Ishikawa (cell line): ENCODE results near the gene CGA.

ENCODE experiments used
- CEBPB ChIP-seq: IDR thresholded peaks from 2 replicates; pipeline ENCODE4 v1.6.1; 2012
- CREB1 ChIP-seq: IDR thresholded peaks from 2 replicates; pipeline ENCODE4 v1.6.1; 2012; ENCODE audit warnings: low read depth
- EGR1 ChIP-seq: IDR thresholded peaks from 2 replicates; pipeline ENCODE4 v1.6.1; 2012
- EP300 ChIP-seq: IDR thresholded peaks from 2 replicates; pipeline ENCODE4 v1.6.1; 2012; ENCODE audit warnings: borderline replicate concordance
- FOXM1 ChIP-seq: IDR thresholded peaks from 2 replicates; pipeline ENCODE4 v1.6.1; 2012; ENCODE audit warnings: low read depth, borderline replicate concordance
- MAX ChIP-seq: IDR thresholded peaks from 2 replicates; pipeline ENCODE4 v1.6.1; 2012
- NFIC ChIP-seq: IDR thresholded peaks from 2 replicates; pipeline ENCODE4 v1.6.1; 2012
- RAD21 ChIP-seq: IDR thresholded peaks from 2 replicates; pipeline ENCODE4 v1.6.1; 2012; ENCODE audit warnings: low read depth
- REST ChIP-seq: IDR thresholded peaks from 2 replicates; pipeline ENCODE4 v1.6.1; 2012; ENCODE audit warnings: low read depth, mild to moderate bottlenecking
- TAF1 ChIP-seq: IDR thresholded peaks from 2 replicates; pipeline ENCODE4 v1.6.1; 2012; ENCODE audit warnings: low read depth, mild to moderate bottlenecking
- TCF12 ChIP-seq: IDR thresholded peaks from 2 replicates; pipeline ENCODE4 v1.6.1; 2012; ENCODE audit warnings: low read depth
- TEAD4 ChIP-seq: IDR thresholded peaks from 2 replicates; pipeline ENCODE4 v1.6.1; 2012
- USF1 ChIP-seq: IDR thresholded peaks from 2 replicates; pipeline ENCODE4 v1.6.1; 2012
- YY1 ChIP-seq: IDR thresholded peaks from 2 replicates; pipeline ENCODE4 v1.6.1; 2012; ENCODE audit warnings: low read depth
- ZBTB7A ChIP-seq: IDR thresholded peaks from 2 replicates; pipeline ENCODE4 v1.6.1; 2012; ENCODE audit warnings: low read depth

CGA gene

GRCh38 chr6:87101067-87101466 lies 6.2 kb upstream of the CGA start:
- TF ChIP-seq EP300 (no peak), TEAD4 (no peak), CEBPB (no peak), RAD21 (no peak), MAX (no peak), YY1 (no peak), TAF1 (no peak), ZBTB7A (no peak), TCF12 (no peak), CREB1 (no peak), REST (no peak), USF1 (no peak), NFIC (no peak), FOXM1 (no peak), EGR1 (no peak)

- no peak for TF ChIP-seq TEAD4
- no peak for TF ChIP-seq CREB1
- TF ChIP-seq CEBPB = no peak
- TF ChIP-seq ZBTB7A = no peak
- TF ChIP-seq TAF1 = no peak
- no peak for TF ChIP-seq YY1
- no peak for TF ChIP-seq FOXM1
- TF ChIP-seq MAX = no peak
- no peak for TF ChIP-seq EP300
Observed at GRCh38 chr6:87100216-87100615, 5.3 kb upstream of the CGA start.

GRCh38 chr6:87099472-87099871 lies 4.6 kb upstream of the CGA start:
- TF ChIP-seq EP300 (no peak), USF1 (no peak), EGR1 (no peak)

GRCh38 chr6:87094576-87094975 lies 330 bp downstream of the CGA start:
- TF ChIP-seq TAF1 (no peak), TCF12 (no peak), RAD21 (no peak), FOXM1 (no peak), MAX (no peak), CREB1 (no peak), NFIC (no peak), YY1 (no peak), EGR1 (no peak), EP300 (no peak), ZBTB7A (no peak), REST (no peak), USF1 (no peak), CEBPB (no peak), TEAD4 (no peak)

- TF ChIP-seq NFIC (no peak), REST (no peak), MAX (no peak), TEAD4 (no peak), RAD21 (no peak), TAF1 (no peak), ZBTB7A (no peak), EGR1 (no peak), YY1 (no peak), EP300 (no peak), TCF12 (no peak), FOXM1 (no peak), CEBPB (no peak), CREB1 (no peak), USF1 (no peak)
Observed at GRCh38 chr6:87093651-87094050, 1.3 kb downstream of the CGA start.
